Neutrophil (primary cell): Measurements from ENCODE around the gene GALNT6.

Experiments used
- H3K27ac ChIP-seq: fragments of 200-600 bp; sonication (generic); 2 replicates; pipeline ENCODE4 v1.5.1; 2016; ENCODE audit warnings: mild to moderate bottlenecking, moderate library complexity
- H3K27me3 ChIP-seq: fragments of 200-600 bp; sonication (generic); 2 replicates; pipeline ENCODE4 v1.6.0; 2016; ENCODE audit warnings: mild to moderate bottlenecking
- H3K36me3 ChIP-seq: fragments of 200-600 bp; sonication (generic); 2 replicates; pipeline ENCODE4 v1.5.1; 2017
- H3K4me1 ChIP-seq, 2 experiments: fragments of 200-600 bp in 1 of 2; sonication (generic) in 1 of 2; 1 replicate in 1 of 2; 2 replicates in 1 of 2; pipeline versions ENCODE4 v1.5.1 to v1.6.1; 2013 to 2016; ENCODE audit warnings: low read depth in 1 of 2, low read length in 1 of 2, mild to moderate bottlenecking in 1 of 2, moderate library complexity in 1 of 2; ENCODE audit not compliant: control insufficient read depth in 1 of 2, insufficient read depth in 1 of 2
- H3K4me3 ChIP-seq, 2 experiments: fragments of 200-600 bp in 1 of 2; sonication (generic) in 1 of 2; 1 replicate in 1 of 2; 2 replicates in 1 of 2; pipeline ENCODE4 v1.5.1; 2013 to 2016; ENCODE audit warnings: low read depth in 1 of 2, low read length in 1 of 2, mild to moderate bottlenecking in 1 of 2, moderate library complexity in 1 of 2
- H3K9me3 ChIP-seq: fragments of 200-600 bp; sonication (generic); 2 replicates; pipeline ENCODE4 v1.5.1; 2016
- TF ChIP-seq, protein P1 (sequence below): fragments of 200-600 bp; sonication (generic); IDR thresholded peaks from 2 replicates; pipeline ENCODE4 v1.5.1; 2016; ENCODE audit warnings: antibody characterized with exemption

GALNT6 gene

DNA sequence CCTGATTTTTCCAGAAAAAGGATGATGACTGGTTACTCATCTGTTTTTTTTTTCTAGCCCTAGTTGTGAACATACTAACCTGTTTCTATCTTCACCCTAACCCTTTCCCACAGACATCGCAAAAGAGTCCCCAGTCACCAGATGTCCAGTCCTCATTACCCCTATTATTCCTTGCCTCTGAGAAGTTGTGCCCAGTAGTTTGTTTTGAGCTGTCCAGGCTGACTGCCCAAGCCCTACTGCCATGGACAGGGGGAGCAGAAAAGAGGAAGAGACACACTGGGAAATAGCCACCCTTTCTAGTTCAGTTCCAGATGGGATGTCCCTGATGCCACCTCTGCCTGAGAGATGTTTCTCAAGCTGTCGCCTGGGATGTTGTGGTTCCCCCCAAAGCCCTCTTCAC is 30.9 kb downstream of the GALNT6 start:
- TF ChIP-seq, protein P1, sequence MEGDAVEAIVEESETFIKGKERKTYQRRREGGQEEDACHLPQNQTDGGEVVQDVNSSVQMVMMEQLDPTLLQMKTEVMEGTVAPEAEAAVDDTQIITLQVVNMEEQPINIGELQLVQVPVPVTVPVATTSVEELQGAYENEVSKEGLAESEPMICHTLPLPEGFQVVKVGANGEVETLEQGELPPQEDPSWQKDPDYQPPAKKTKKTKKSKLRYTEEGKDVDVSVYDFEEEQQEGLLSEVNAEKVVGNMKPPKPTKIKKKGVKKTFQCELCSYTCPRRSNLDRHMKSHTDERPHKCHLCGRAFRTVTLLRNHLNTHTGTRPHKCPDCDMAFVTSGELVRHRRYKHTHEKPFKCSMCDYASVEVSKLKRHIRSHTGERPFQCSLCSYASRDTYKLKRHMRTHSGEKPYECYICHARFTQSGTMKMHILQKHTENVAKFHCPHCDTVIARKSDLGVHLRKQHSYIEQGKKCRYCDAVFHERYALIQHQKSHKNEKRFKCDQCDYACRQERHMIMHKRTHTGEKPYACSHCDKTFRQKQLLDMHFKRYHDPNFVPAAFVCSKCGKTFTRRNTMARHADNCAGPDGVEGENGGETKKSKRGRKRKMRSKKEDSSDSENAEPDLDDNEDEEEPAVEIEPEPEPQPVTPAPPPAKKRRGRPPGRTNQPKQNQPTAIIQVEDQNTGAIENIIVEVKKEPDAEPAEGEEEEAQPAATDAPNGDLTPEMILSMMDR, result no peak
- no peaks in the 10 kb centered on the region for H3K4me1 ChIP-seq
- H3K36me3 ChIP-seq, result no peaks in the 10 kb centered on the region
- no peak overlapping the region for H3K27ac ChIP-seq
- no peaks in the 10 kb centered on the region for H3K27me3 ChIP-seq
- H3K4me3 ChIP-seq, result no peak overlapping the region
- no peaks in the 10 kb centered on the region for H3K9me3 ChIP-seq

DNA sequence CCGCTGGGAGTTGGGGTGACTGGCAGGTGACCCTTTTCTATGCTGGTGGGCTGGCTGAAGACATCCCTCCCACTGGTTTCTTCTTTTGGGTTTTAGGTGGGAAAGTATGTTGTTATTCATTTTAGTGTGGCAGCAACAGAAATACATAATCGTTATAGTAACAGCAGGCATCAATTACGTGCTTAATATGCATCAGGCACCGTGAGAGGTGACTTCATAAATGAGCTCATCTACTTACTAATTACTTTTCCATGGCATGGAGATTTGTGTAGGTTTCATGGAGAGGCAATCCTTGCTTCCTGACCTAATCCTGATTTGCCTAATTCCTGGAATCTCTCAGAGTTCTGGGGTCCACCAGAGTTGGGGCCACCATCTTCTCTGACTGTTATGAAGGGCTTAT is 31.4 kb downstream of the GALNT6 start:
- no peaks in the 10 kb centered on the region for H3K36me3 ChIP-seq

DNA sequence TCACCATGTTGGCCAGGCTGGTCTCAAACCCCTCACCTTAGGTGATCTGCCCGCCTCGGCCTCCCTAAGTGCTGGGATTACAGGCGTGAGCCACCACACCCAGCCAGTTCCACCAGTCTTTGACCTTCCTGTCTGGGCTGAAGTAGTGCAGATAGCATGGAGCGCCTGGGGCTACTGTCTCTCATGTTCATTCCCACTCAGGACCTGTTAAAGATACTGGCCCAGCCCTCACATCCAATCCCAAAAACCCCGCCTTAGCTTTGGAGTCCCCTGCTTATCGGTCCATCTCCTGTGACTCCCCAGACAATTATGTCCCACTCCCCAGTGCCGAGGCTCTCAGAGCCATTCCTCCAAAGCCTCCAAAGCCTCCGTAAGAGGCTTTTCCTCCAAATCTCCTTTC is 32.7 kb downstream of the GALNT6 start:
- Histone ChIP-seq H3K36me3 (no peaks in the 10 kb centered on the region), H3K27ac (no peak overlapping the region), H3K4me3 (no peak overlapping the region), H3K4me1 (no peaks in the 10 kb centered on the region), H3K27me3 (no peaks in the 10 kb centered on the region), H3K9me3 (no peaks in the 10 kb centered on the region)
- TF ChIP-seq, protein P1, result no peak

More for the DNA sequence above, 31.4 kb downstream of the GALNT6 start:
- Histone ChIP-seq H3K27ac (no peak overlapping the region), H3K27me3 (no peaks in the 10 kb centered on the region), H3K4me3 (no peak overlapping the region), H3K4me1 (no peaks in the 10 kb centered on the region), H3K9me3 (no peaks in the 10 kb centered on the region)
- TF ChIP-seq, protein P1, result no peak

DNA sequence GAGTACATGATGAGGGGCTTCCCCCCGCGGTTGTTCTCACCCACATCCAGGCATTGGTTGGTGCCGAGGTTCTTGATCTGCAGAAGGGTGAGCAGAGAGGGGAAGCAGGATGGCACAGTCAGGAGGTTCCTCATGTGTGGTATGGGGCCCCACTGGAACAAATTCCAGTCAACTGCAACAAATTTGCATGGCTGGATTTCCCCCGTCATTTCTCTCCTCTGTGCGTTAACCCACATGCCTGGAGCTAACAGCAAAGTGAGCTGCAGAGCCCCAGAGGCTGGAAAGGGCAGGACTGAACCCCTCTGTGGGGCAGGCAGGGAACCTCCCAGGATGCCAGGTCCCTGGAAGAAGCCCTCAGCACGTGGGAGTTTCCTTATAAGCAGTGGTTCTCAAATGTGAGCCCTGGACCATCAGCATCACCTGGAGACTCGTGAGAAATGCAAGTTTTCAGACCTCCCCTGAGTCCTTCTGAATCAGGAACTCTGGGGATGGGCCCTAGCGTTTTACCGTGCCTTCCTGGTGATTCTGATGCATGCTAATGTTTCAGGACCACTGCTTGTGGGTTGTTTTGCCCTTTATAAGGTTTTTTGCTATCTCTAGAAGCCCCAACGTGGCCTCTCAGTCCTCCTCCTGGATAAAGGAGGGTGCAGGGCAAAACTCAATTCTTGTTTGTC is 33.7 kb downstream of the GALNT6 start:
- H3K9me3 ChIP-seq, result no peaks in the 10 kb centered on the region
- H3K27ac ChIP-seq, result no peak overlapping the region
- no peaks in the 10 kb centered on the region for H3K27me3 ChIP-seq
- no peaks in the 10 kb centered on the region for H3K4me1 ChIP-seq
- TF ChIP-seq, protein P1, result no peak
- H3K4me3 ChIP-seq, result no peak overlapping the region
- no peaks in the 10 kb centered on the region for H3K36me3 ChIP-seq

DNA sequence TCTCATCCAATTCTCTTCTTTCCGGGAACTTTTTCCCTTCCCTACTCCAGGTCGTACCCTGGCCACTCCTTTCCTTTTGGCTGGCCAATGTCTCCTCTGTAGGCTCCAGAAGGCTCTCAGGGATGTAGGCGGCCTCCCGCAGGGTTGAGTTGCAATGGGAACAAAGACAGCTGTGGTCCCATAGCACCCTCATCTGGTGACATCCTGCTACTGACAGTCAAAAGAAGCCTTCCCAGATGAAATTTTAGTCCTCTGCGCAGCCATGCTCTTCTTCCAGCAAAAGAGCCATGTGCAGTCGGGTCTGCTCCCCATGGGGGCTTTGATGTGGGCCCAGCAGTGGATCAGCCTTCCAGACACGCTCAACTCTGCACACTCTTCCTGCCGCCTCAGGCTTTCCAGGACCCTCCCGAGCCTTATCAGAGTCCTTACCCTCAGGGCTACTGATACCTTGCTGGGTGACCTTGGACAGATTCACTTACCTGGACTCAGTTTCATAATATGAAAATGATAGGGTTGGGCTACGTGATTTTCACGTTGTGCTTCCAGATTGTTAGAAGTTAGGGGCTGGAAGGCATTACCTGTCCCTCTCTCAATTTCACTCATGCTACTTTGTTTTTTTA is 39.2 kb downstream of the GALNT6 start:
- H3K9me3 ChIP-seq, result no peaks in the 10 kb centered on the region
- H3K27ac ChIP-seq, result no peak overlapping the region
- H3K4me1 ChIP-seq, result no peaks in the 10 kb centered on the region
- no peak overlapping the region for H3K4me3 ChIP-seq
- TF ChIP-seq, protein P1, result peak; percentile 57
- H3K36me3 ChIP-seq, result no peaks in the 10 kb centered on the region
- no peaks in the 10 kb centered on the region for H3K27me3 ChIP-seq
